ENCODE measurements around the gene TMTC3. TPM values are rescaled to one million over a fixed set of nuclear protein-coding genes. Genes with fewer than 3 reads are reported as not detected.

Gene TMTC3
- total RNA-seq, 2 donors from 2014 or later = 7.9 to 8.6 TPM

GRCh38 chr12:88144037-88144436, 1.9 kb downstream of the TMTC3 start:
- no peaks in the 10 kb centered on the region for H3K27me3 Mint-ChIP-seq
- no peak overlapping the region for H3K27ac Mint-ChIP-seq
- peaks cover 6% of the 10 kb centered on the region for H3K36me3 Mint-ChIP-seq
- H3K4me3 Mint-ChIP-seq = peak overlapping the region; percentile 6
- H3K4me1 Mint-ChIP-seq (ENCODE audit: low read depth in 2 of 2) = peaks cover 19 to 24% of the 10 kb centered on the region in 2 donors
- DNase-seq (ENCODE audit: low spot score) = no peak
- no peak for ATAC-seq
- no peaks in the 10 kb centered on the region for H3K9me3 Mint-ChIP-seq

- Mint-ChIP-seq H3K36me3 (peaks cover 6% of the 10 kb centered on the region), H3K27me3 (no peaks in the 10 kb centered on the region), H3K4me3 (no peak overlapping the region), H3K9me3 (no peaks in the 10 kb centered on the region), H3K27ac (no peak overlapping the region), H3K4me1 (ENCODE audit: low read depth in 2 of 2) (peaks cover 19 to 24% of the 10 kb centered on the region in 2 donors)
- ATAC-seq (no peak), DNase-seq (ENCODE audit: low spot score) (no peak)
Observed at GRCh38 chr12:88144546-88145468, 2.7 kb downstream of the TMTC3 start.

- H3K36me3 Mint-ChIP-seq = no peaks in the 10 kb centered on the region
- H3K27ac Mint-ChIP-seq = no peak overlapping the region
- peaks cover 17 to 19% of the 10 kb centered on the region in 2 donors for H3K4me1 Mint-ChIP-seq (ENCODE audit: low read depth in 2 of 2)
- H3K27me3 Mint-ChIP-seq = no peaks in the 10 kb centered on the region
- no peak for DNase-seq (ENCODE audit: low spot score)
- no peak overlapping the region for H3K4me3 Mint-ChIP-seq
- H3K9me3 Mint-ChIP-seq = no peaks in the 10 kb centered on the region
- ATAC-seq = no peak
Observed at GRCh38 chr12:88145567-88146505, 3.7 kb downstream of the TMTC3 start.

- Mint-ChIP-seq H3K27me3 (no peaks in the 10 kb centered on the region), H3K4me3 (no peak overlapping the region), H3K36me3 (no peaks in the 10 kb centered on the region), H3K27ac (no peak overlapping the region), H3K9me3 (no peaks in the 10 kb centered on the region), H3K4me1 (ENCODE audit: low read depth in 2 of 2) (peaks cover 7 to 8% of the 10 kb centered on the region in 2 donors)
- DNase-seq (ENCODE audit: low spot score) (no peak), ATAC-seq (no peak)
Observed at GRCh38 chr12:88150063-88150462, 8.0 kb downstream of the TMTC3 start.

- Mint-ChIP-seq H3K4me3 (no peak overlapping the region), H3K27ac (no peak overlapping the region), H3K9me3 (no peaks in the 10 kb centered on the region), H3K27me3 (no peaks in the 10 kb centered on the region), H3K4me1 (ENCODE audit: low read depth in 2 of 2) (peaks cover 0 to 8% of the 10 kb centered on the region in 2 donors), H3K36me3 (no peaks in the 10 kb centered on the region)
- ATAC-seq = no peak
- DNase-seq (ENCODE audit: low spot score) = no peak
Observed at GRCh38 chr12:88153959-88154358, 11.9 kb downstream of the TMTC3 start.

- ATAC-seq (no peak), DNase-seq (ENCODE audit: low spot score) (no peak)
- no peaks in the 10 kb centered on the region for H3K9me3 Mint-ChIP-seq
- H3K36me3 Mint-ChIP-seq = peaks cover 3% of the 10 kb centered on the region
- no peak overlapping the region for H3K4me3 Mint-ChIP-seq
- H3K27me3 Mint-ChIP-seq = no peaks in the 10 kb centered on the region
- H3K4me1 Mint-ChIP-seq (ENCODE audit: low read depth in 2 of 2) = peaks cover 0 to 8% of the 10 kb centered on the region in 2 donors
- no peak overlapping the region for H3K27ac Mint-ChIP-seq
Observed at GRCh38 chr12:88156075-88156654, 14.1 kb downstream of the TMTC3 start.

- Mint-ChIP-seq H3K36me3 (peaks cover 24% of the 10 kb centered on the region), H3K4me1 (ENCODE audit: low read depth in 2 of 2) (no peaks in the 10 kb centered on the region), H3K4me3 (no peak overlapping the region), H3K27me3 (no peaks in the 10 kb centered on the region), H3K9me3 (no peaks in the 10 kb centered on the region), H3K27ac (no peak overlapping the region)
- DNase-seq (ENCODE audit: low spot score) = no peak
- no peak for ATAC-seq
Observed at GRCh38 chr12:88163371-88163770, 21.3 kb downstream of the TMTC3 start.

- Mint-ChIP-seq H3K4me1 (ENCODE audit: low read depth in 2 of 2) (no peaks in the 10 kb centered on the region), H3K27me3 (no peaks in the 10 kb centered on the region), H3K27ac (no peak overlapping the region), H3K9me3 (no peaks in the 10 kb centered on the region), H3K36me3 (peaks cover 21% of the 10 kb centered on the region), H3K4me3 (no peak overlapping the region)
- DNase-seq (ENCODE audit: low spot score) = no peak
- no peak for ATAC-seq
Observed at GRCh38 chr12:88166179-88166578, 24.1 kb downstream of the TMTC3 start.

GRCh38 chr12:88167384-88167783, 25.3 kb downstream of the TMTC3 start:
- Mint-ChIP-seq H3K9me3 (no peaks in the 10 kb centered on the region), H3K4me1 (ENCODE audit: low read depth in 2 of 2) (no peaks in the 10 kb centered on the region), H3K36me3 (peaks cover 11% of the 10 kb centered on the region), H3K27me3 (no peaks in the 10 kb centered on the region), H3K27ac (no peak overlapping the region), H3K4me3 (no peak overlapping the region)
- no peak for DNase-seq (ENCODE audit: low spot score)
- no peak for ATAC-seq

GRCh38 chr12:88172844-88173407, 30.8 kb downstream of the TMTC3 start:
- H3K4me1 Mint-ChIP-seq (ENCODE audit: low read depth in 2 of 2) = no peaks in the 10 kb centered on the region
- peaks cover 21% of the 10 kb centered on the region for H3K36me3 Mint-ChIP-seq
- no peak overlapping the region for H3K27ac Mint-ChIP-seq
- no peaks in the 10 kb centered on the region for H3K27me3 Mint-ChIP-seq
- ATAC-seq = no peak
- H3K9me3 Mint-ChIP-seq = no peaks in the 10 kb centered on the region
- H3K4me3 Mint-ChIP-seq = no peak overlapping the region
- DNase-seq (ENCODE audit: low spot score) = no peak

- Mint-ChIP-seq H3K36me3 (peaks cover 28% of the 10 kb centered on the region), H3K9me3 (no peaks in the 10 kb centered on the region), H3K4me1 (ENCODE audit: low read depth in 2 of 2) (no peaks in the 10 kb centered on the region), H3K4me3 (no peak overlapping the region), H3K27me3 (no peaks in the 10 kb centered on the region), H3K27ac (no peak overlapping the region)
- no peak for DNase-seq (ENCODE audit: low spot score)
- no peak for ATAC-seq
Observed at GRCh38 chr12:88175544-88175943, 33.4 kb downstream of the TMTC3 start.

GRCh38 chr12:88179436-88180014, 37.4 kb downstream of the TMTC3 start:
- ATAC-seq (no peak), DNase-seq (ENCODE audit: low spot score) (no peak)
- H3K4me3 Mint-ChIP-seq = no peak overlapping the region
- H3K27me3 Mint-ChIP-seq = no peaks in the 10 kb centered on the region
- H3K36me3 Mint-ChIP-seq = peaks cover 30% of the 10 kb centered on the region
- no peak overlapping the region for H3K27ac Mint-ChIP-seq
- H3K9me3 Mint-ChIP-seq = no peaks in the 10 kb centered on the region
- no peaks in the 10 kb centered on the region for H3K4me1 Mint-ChIP-seq (ENCODE audit: low read depth in 2 of 2)

GRCh38 chr12:88181881-88182280, 39.8 kb downstream of the TMTC3 start:
- ATAC-seq = no peak
- Mint-ChIP-seq H3K27me3 (no peaks in the 10 kb centered on the region), H3K36me3 (peaks cover 17% of the 10 kb centered on the region), H3K9me3 (no peaks in the 10 kb centered on the region), H3K4me1 (ENCODE audit: low read depth in 2 of 2) (no peaks in the 10 kb centered on the region), H3K4me3 (no peak overlapping the region), H3K27ac (no peak overlapping the region)
- DNase-seq (ENCODE audit: low spot score) = no peak
